Neuron (in vitro differentiated cells): Measurements from ENCODE around the gene NHLRC2.

Source experiments
- H2AFZ ChIP-seq: one replicate; pipeline ENCODE4 v1.6.1; 2013; ENCODE audit warnings: low read depth, mild to moderate bottlenecking, inconsistent platforms, low read length, moderate library complexity
- H3K27me3 ChIP-seq: one replicate; pipeline ENCODE4 v1.6.1; 2013; ENCODE audit warnings: low read length; ENCODE audit not compliant: insufficient read depth
- H3K36me3 ChIP-seq: one replicate; pipeline ENCODE4 v1.6.1; 2013; ENCODE audit warnings: low read length; ENCODE audit not compliant: insufficient read depth
- H3K4me1 ChIP-seq: one replicate; pipeline ENCODE4 v1.6.1; 2013; ENCODE audit warnings: low read length; ENCODE audit not compliant: insufficient read depth
- H3K4me3 ChIP-seq: 2 replicates; pipeline ENCODE4 v1.5.1; 2013; ENCODE audit warnings: mild to moderate bottlenecking, low read length, moderate library complexity
- H3K9me3 ChIP-seq: one replicate; pipeline ENCODE4 v1.6.1; 2013; ENCODE audit warnings: low read length

The NHLRC2 gene

DNA sequence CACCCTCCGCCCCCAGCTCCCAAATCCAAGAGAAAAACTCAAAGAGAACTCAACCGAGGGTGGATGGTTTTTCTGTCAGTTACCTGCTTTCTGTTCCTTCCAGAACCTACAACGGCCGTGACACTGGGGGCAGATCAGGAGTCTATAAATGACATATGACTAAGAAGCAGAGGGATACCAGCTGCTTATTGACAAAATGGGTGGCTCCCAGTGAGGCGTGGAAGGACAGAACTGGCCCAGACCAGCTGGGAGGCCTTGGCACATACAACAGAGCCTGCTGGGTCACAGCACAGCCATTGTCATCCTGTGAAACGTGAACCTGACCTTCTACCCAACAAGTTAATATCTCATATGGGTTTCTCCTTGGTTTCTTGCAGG is 104.9 kb downstream of the NHLRC2 start:
- H3K9me3 ChIP-seq, result no peaks in the 10 kb centered on the region
- H3K4me3 ChIP-seq, result no peak overlapping the region
- no peak overlapping the region for H2AFZ ChIP-seq
- H3K27me3 ChIP-seq, result no peaks in the 10 kb centered on the region
- H3K4me1 ChIP-seq, result peaks cover 30% of the 10 kb centered on the region
- H3K36me3 ChIP-seq, result no peaks in the 10 kb centered on the region

DNA sequence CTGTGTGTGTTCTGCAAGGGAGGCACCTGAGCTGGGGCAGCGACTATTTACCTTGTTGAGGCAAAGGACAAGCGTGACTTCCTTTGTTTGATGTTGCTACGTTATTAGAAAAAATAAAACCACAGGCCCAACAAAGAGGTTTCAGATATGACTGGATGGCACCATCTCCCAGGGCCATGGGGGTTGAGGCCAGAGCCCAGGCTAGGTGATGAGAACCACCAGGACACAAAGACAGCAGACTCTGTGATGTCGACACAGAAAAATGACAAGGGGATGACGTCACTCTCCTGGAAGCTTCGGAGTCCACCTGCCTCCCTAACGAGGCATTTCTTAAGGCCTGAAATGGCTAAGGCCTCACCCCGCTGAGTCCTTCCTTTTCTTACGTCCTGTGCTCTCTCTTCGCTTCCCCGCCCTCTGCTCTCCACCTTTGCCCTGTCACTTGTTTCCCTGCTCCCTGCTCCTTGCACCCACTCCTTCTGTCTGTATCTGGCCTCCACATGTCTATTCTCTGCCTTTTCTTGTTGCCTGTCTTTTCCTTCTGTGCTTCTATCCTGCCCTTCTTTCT is 106.2 kb downstream of the NHLRC2 start:
- H3K36me3 ChIP-seq, result no peaks in the 10 kb centered on the region
- H2AFZ ChIP-seq, result no peak overlapping the region
- no peak overlapping the region for H3K4me3 ChIP-seq
- no peaks in the 10 kb centered on the region for H3K9me3 ChIP-seq
- no peaks in the 10 kb centered on the region for H3K27me3 ChIP-seq
- peaks cover 30% of the 10 kb centered on the region for H3K4me1 ChIP-seq

DNA sequence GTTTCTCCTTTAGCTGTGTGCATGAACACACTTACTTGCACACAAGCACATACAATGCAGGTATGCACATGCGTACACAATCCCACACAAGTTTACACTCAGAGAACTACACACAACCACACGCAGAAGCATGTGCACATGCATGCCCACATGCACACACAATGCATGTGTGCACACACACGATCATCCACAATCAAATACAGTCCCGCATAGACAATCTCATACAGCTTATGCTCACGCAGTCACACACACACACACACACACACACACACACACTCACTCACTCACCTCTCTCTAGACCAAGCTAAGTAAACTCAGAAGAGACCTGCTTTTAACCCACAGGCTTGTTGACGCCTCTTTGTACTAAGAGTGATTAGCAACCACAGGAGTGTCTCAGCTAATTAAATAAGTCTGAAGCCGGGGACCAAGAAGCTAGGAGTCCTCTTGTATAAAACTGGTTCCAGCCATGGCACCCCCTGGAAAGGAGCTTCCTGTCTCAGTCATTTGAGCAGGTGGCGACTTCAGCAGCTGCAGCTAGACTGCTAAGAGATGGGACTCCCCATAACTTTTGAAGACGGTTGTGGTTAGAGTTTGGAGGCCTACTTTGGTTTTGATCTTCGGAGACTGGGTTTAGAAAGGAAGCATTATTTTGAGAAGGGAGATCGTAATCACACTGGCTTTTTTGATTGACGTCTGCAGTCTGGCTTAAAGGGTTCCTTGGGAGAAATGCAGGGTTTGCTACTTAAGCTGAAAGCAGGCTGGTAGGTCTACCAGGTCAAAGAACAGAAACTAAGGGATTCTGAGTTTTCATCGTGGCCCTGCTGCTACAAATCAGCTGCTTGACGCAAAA is 106.9 kb downstream of the NHLRC2 start:
- H3K27me3 ChIP-seq, result no peaks in the 10 kb centered on the region
- no peak overlapping the region for H2AFZ ChIP-seq
- no peak overlapping the region for H3K4me3 ChIP-seq
- no peaks in the 10 kb centered on the region for H3K9me3 ChIP-seq
- peaks cover 30% of the 10 kb centered on the region for H3K4me1 ChIP-seq
- no peaks in the 10 kb centered on the region for H3K36me3 ChIP-seq

DNA sequence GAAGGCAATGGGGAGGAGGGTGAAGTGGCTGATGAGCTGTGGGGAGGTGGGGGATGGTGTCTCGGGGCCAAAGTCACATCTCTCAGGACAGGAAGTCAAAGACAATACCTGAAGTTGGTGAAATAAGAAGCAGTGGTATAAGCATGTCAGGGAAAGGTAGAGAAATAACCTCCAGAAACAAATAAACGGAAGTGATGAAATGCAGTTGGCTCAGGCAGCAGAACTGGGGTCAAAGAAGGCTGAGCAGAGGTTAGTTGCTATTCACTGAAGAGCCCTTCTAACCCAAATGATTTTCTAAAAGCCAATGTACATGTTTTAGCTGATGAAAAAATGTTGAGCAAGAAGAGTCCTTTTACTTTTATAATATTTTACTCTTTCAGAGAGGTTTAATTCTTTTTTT is 110.6 kb downstream of the NHLRC2 start:
- Histone ChIP-seq H3K27me3 (no peaks in the 10 kb centered on the region), H2AFZ (no peak overlapping the region), H3K36me3 (no peaks in the 10 kb centered on the region), H3K9me3 (no peaks in the 10 kb centered on the region), H3K4me3 (no peak overlapping the region), H3K4me1 (peaks cover 11% of the 10 kb centered on the region)

DNA sequence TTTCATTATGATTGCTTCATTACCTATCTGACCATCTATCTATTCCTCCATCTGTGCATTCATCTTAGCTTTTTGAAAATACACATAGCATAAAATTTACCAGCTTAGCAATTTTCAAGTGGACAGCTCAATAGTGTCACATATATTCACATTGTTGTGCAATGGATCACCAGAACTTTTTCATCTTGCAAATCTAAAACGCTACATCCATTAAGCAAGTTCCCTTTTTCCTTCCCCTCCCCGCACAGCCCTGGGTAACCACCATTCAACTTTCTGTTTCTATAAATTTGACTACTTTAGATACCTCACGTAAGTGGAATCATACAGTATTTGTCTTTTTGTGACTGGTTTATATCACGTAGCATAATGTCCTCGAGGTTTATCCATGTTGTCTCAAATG is 111.2 kb downstream of the NHLRC2 start:
- no peak overlapping the region for H2AFZ ChIP-seq
- no peak overlapping the region for H3K4me3 ChIP-seq
- peaks cover 5% of the 10 kb centered on the region for H3K4me1 ChIP-seq
- no peaks in the 10 kb centered on the region for H3K9me3 ChIP-seq
- no peaks in the 10 kb centered on the region for H3K27me3 ChIP-seq
- H3K36me3 ChIP-seq, result no peaks in the 10 kb centered on the region
